Fibroblast of skin of left biceps (primary cell): ENCODE results near the gene LRRC25.
A peak's percentile ranks its signal among the peaks of the same experiment; 100 is the strongest.
"Not testable (repeated sequence)": the region's sequence is repeated elsewhere in the genome, so short reads cannot be mapped to it uniquely, and the experiment has no call there.

Experiments
- DNase-seq, 2 experiments: peaks; one replicate each; pipeline ENCODE4 v3.0.0-alpha.2; 2013; ENCODE audit warnings: low read depth in 2 of 2

LRRC25 gene

GRCh38 chr19:18405754-18406153 lies 8.3 kb upstream of the LRRC25 start:
- DNase-seq: not testable (repeated sequence)

GRCh38 chr19:18402455-18403248 lies 5.2 kb upstream of the LRRC25 start:
- not testable (repeated sequence) for DNase-seq

- DNase-seq: no peak
Measured at GRCh38 chr19:18401580-18402112, 4.2 kb upstream of the LRRC25 start.

GRCh38 chr19:18399008-18399407 lies 1.6 kb upstream of the LRRC25 start:
- no peak for DNase-seq

GRCh38 chr19:18396471-18397241 lies 766 bp downstream of the LRRC25 start:
- DNase-seq: no peak

- no peak for DNase-seq
Measured at GRCh38 chr19:18393836-18394235, 3.6 kb downstream of the LRRC25 start.

- no peak for DNase-seq
Measured at GRCh38 chr19:18392926-18393325, 4.5 kb downstream of the LRRC25 start.

- DNase-seq: no peak
Measured at GRCh38 chr19:18392417-18392816, 5.0 kb downstream of the LRRC25 start.

GRCh38 chr19:18391509-18392075 lies 5.8 kb downstream of the LRRC25 start:
- DNase-seq: no peak

- no peak for DNase-seq
Measured at GRCh38 chr19:18390065-18390907, 7.1 kb downstream of the LRRC25 start.

GRCh38 chr19:18389726-18390064 lies 7.7 kb downstream of the LRRC25 start:
- DNase-seq: no peak

GRCh38 chr19:18388960-18389725 lies 8.3 kb downstream of the LRRC25 start:
- DNase-seq: no peak

GRCh38 chr19:18388100-18388959 lies 9.1 kb downstream of the LRRC25 start:
- no peak for DNase-seq

GRCh38 chr19:18386543-18387271 lies 10.7 kb downstream of the LRRC25 start:
- peak in 1 of 2 experiments; percentile 28 for DNase-seq

- no peak for DNase-seq
Measured at GRCh38 chr19:18385675-18386542, 11.5 kb downstream of the LRRC25 start, which contains the start of gene GDF15. Gene GDF15 (plus strand): TSS chr19:18386158. CDS start chr19:18386190, 32 bp downstream.

GRCh38 chr19:18385359-18385674 lies 12.1 kb downstream of the LRRC25 start:
- DNase-seq: no peak

GRCh38 chr19:18384775-18385174 lies 12.6 kb downstream of the LRRC25 start:
- DNase-seq: no peak

- not testable (repeated sequence) for DNase-seq
Measured at GRCh38 chr19:18383622-18384021, 13.8 kb downstream of the LRRC25 start.
